IMR-90 (cell line): ENCODE results near the gene BLOC1S5. TPM values are rescaled to one million over a fixed set of nuclear protein-coding genes. Genes with fewer than 3 reads are reported as not detected.
A peak's percentile ranks its signal among the peaks of the same experiment; 100 is the strongest.

Source experiments
- ATAC-seq: fragments of 200-7000 bp; cut with Tn5 transposase; 2 replicates; pipeline ENCODE4 v1.9.1; 2020; ENCODE audit warnings: low read depth, mild to moderate bottlenecking, moderate library complexity
- BruUV-seq: library from RNA; stranded (reverse); fragments of 400-500 nt; replicated peaks from 2 replicates; lab custom pipeline; 2021; lab: Mats Ljungman, UMichigan
- CTCF ChIA-PET: fragments of 300-600 bp; formaldehyde crosslinking; extraction: SDS; loops from one replicate; lab custom pipeline; 2021; ENCODE audit warnings: antibody characterized with exemption; lab: Yijun Ruan, JAX
- POLR2A ChIA-PET: fragments of 300-600 bp; sonication (Branson Sonifier 250); formaldehyde crosslinking; loops from one replicate; lab custom pipeline; 2022; ENCODE audit warnings: antibody characterized with exemption; ENCODE audit not compliant: unreplicated experiment; lab: Charles Lee
- DNase-seq: peaks from one replicate; pipeline ENCODE4 v3.0.0; 2013
- H2AFZ ChIP-seq: replicated peaks from 2 replicates; pipeline ENCODE3; 2013; ENCODE audit warnings: low read length, mild to moderate bottlenecking; ENCODE audit not compliant: poor library complexity
- H2AK5ac ChIP-seq: 2 replicates; pipeline ENCODE4 v1.6.1; 2013; ENCODE audit warnings: low read depth, low read length, inconsistent platforms
- H2AK9ac ChIP-seq: replicated peaks from 2 replicates; pipeline ENCODE3; 2013; ENCODE audit warnings: mild to moderate bottlenecking, low read depth, low read length, moderate library complexity; ENCODE audit not compliant: poor library complexity
- H2BK120ac ChIP-seq: 2 replicates; pipeline ENCODE4 v1.6.1; 2013; ENCODE audit warnings: low read depth, low read length, inconsistent platforms
- H2BK15ac ChIP-seq: 3 replicates; pipeline ENCODE4 v1.6.1; 2013; ENCODE audit warnings: low read depth, low read length, inconsistent platforms
- H2BK20ac ChIP-seq: 2 replicates; pipeline ENCODE4 v1.6.1; 2013; ENCODE audit warnings: low read depth, mild to moderate bottlenecking, inconsistent platforms, low read length, moderate library complexity
- H2BK5ac ChIP-seq: 2 replicates; pipeline ENCODE4 v1.6.1; 2013; ENCODE audit warnings: mild to moderate bottlenecking, low read depth, low read length, inconsistent platforms; ENCODE audit not compliant: poor library complexity, severe bottlenecking
- H3K14ac ChIP-seq: replicated peaks from 2 replicates; pipeline ENCODE4 v1.6.1; 2013; ENCODE audit warnings: low read depth, low read length, inconsistent platforms
- H3K18ac ChIP-seq: 2 replicates; pipeline ENCODE4 v1.6.1; 2013; ENCODE audit warnings: low read depth, low read length, control low read depth
- H3K23ac ChIP-seq: 2 replicates; pipeline ENCODE4 v1.6.1; 2013; ENCODE audit warnings: low read depth, low read length, inconsistent platforms
- H3K27ac ChIP-seq: 2 replicates; pipeline ENCODE4 v1.5.1; 2013; ENCODE audit warnings: mild to moderate bottlenecking, control low read depth, low read length; ENCODE audit not compliant: insufficient read depth
- H3K27me3 ChIP-seq: 2 replicates; pipeline ENCODE4 v1.6.1; 2013; ENCODE audit warnings: low read length; ENCODE audit not compliant: control insufficient read depth, insufficient read depth
- H3K36me3 ChIP-seq: 2 replicates; pipeline ENCODE4 v1.6.1; 2013; ENCODE audit warnings: low read length, mixed read lengths; ENCODE audit not compliant: control insufficient read depth, insufficient read depth
- H3K4ac ChIP-seq: 2 replicates; pipeline ENCODE4 v1.6.1; 2013; ENCODE audit warnings: low read depth, low read length, inconsistent platforms
- H3K4me1 ChIP-seq: 2 replicates; pipeline ENCODE4 v1.6.1; 2013; ENCODE audit warnings: low read length, mixed read lengths; ENCODE audit not compliant: control insufficient read depth, insufficient read depth
- H3K4me2 ChIP-seq: 2 replicates; pipeline ENCODE4 v1.6.1; 2013; ENCODE audit warnings: low read depth, mild to moderate bottlenecking, control low read depth, low read length, moderate library complexity
- H3K4me3 ChIP-seq: 2 replicates; pipeline ENCODE4 v1.5.1; 2013; ENCODE audit warnings: low read depth, mild to moderate bottlenecking, control low read depth, low read length, moderate library complexity; ENCODE audit not compliant: insufficient read depth
- H3K56ac ChIP-seq: 2 replicates; pipeline ENCODE4 v1.6.1; 2013; ENCODE audit warnings: low read length, inconsistent platforms; ENCODE audit not compliant: insufficient read depth; ENCODE audit errors: extremely low read depth
- H3K79me1 ChIP-seq, 2 experiments: 2 replicates each; pipeline ENCODE4 v1.6.1; 2013; ENCODE audit warnings: low read length in 2 of 2, inconsistent platforms in 1 of 2, low read depth in 1 of 2
- H3K9ac ChIP-seq: 2 replicates; pipeline ENCODE4 v1.6.1; 2013; ENCODE audit warnings: low read depth, low read length, control low read depth
- H3K9me1 ChIP-seq: 2 replicates; pipeline ENCODE4 v1.6.1; 2013; ENCODE audit warnings: low read length, inconsistent platforms; ENCODE audit not compliant: insufficient read depth
- H3K9me3 ChIP-seq: 2 replicates; pipeline ENCODE4 v1.6.1; 2013; ENCODE audit warnings: low read length; ENCODE audit not compliant: control insufficient read depth, insufficient read depth
- H4K20me1 ChIP-seq: 2 replicates; pipeline ENCODE4 v1.6.1; 2013; ENCODE audit warnings: low read length, inconsistent platforms; ENCODE audit not compliant: insufficient read depth
- H4K5ac ChIP-seq: 2 replicates; pipeline ENCODE4 v1.6.1; 2013; ENCODE audit warnings: mild to moderate bottlenecking, low read depth, low read length, control low read depth
- H4K8ac ChIP-seq, 2 experiments: 2 replicates each; pipeline ENCODE4 v1.6.1; 2013; ENCODE audit warnings: low read depth in 2 of 2, low read length in 2 of 2, control low read depth in 1 of 2, inconsistent platforms in 1 of 2
- H4K91ac ChIP-seq: 2 replicates; pipeline ENCODE4 v1.6.1; 2013; ENCODE audit warnings: low read depth, low read length, inconsistent platforms; ENCODE audit not compliant: insufficient read depth
- CEBPB ChIP-seq: IDR thresholded peaks from 2 replicates; pipeline ENCODE4 v1.6.1; 2012; ENCODE audit warnings: low read depth, low read length, improper control_type of control experiment
- CHD1 ChIP-seq: IDR thresholded peaks from 2 replicates; pipeline ENCODE4 v1.6.1; 2012; ENCODE audit warnings: low read depth, low read length, improper control_type of control experiment
- CTCF ChIP-seq: conservative IDR thresholded peaks from 2 replicates; pipeline ENCODE4 v1.5.1; 2012; ENCODE audit warnings: mild to moderate bottlenecking, low read depth, low read length, improper control_type of control experiment
- ELK1 ChIP-seq: fragments of 150-350 bp; IDR thresholded peaks from 2 replicates; pipeline ENCODE4 v1.6.1; 2016; ENCODE audit warnings: low read depth, mild to moderate bottlenecking, low read length, moderate library complexity, borderline replicate concordance
- FOS ChIP-seq: fragments of 150-350 bp; IDR thresholded peaks from 2 replicates; pipeline ENCODE4 v1.6.1; 2016; ENCODE audit warnings: low read depth, low read length
- MAFK ChIP-seq: IDR thresholded peaks from 2 replicates; pipeline ENCODE4 v1.6.1; 2012; ENCODE audit warnings: low read depth, low read length, improper control_type of control experiment
- MXI1 ChIP-seq: IDR thresholded peaks from 2 replicates; pipeline ENCODE4 v1.6.1; 2012; ENCODE audit warnings: low read depth, mild to moderate bottlenecking, low read length, moderate library complexity, borderline replicate concordance
- POLR2A ChIP-seq: IDR thresholded peaks from 2 replicates; pipeline ENCODE4 v1.6.1; 2012; ENCODE audit warnings: mild to moderate bottlenecking, low read depth, low read length
- USF2 ChIP-seq: fragments of 150-350 bp; IDR thresholded peaks from 2 replicates; pipeline ENCODE4 v1.6.1; 2017; ENCODE audit warnings: mild to moderate bottlenecking, antibody characterized with exemption, low read length, low read depth
- WGBS, 2 experiments: methylation state at CpG; one replicate each; pipeline versions ENCODE4 v1.1.5 to v1.1.7; 2013; ENCODE audit warnings: missing lambda C conversion rate in 2 of 2; ENCODE audit not compliant: insufficient read length in 1 of 2; ENCODE audit errors: extremely low coverage in 2 of 2; 5-methylcytosine and 5-hydroxymethylcytosine counted together
- dilution Hi-C: fragments of 300-500 bp; cut with HindIII; formaldehyde crosslinking; loops from one replicate; pipeline ENCODE4 v1.14.3; 2018; ENCODE audit warnings: low sequenced_read_pairs; ENCODE audit not compliant: unreplicated experiment
- in situ Hi-C: fragments of 300-500 bp; cut with MboI; formaldehyde crosslinking; loops from 3 replicates; pipeline ENCODE4 v1.14.3; 2019; ENCODE audit warnings: low sequenced_read_pairs, inconsistent platforms, mixed read lengths
- intact Hi-C: fragments of 100-400 bp; cut with micrococcal nuclease; formaldehyde crosslinking; loops from 2 replicates; pipeline ENCODE4 v1.10.0; 2022
- polyA plus RNA-seq, 3 experiments: library from polyadenylated mRNA; depleted of rRNA; stranded (reverse); fragments of >200 nt; gene quantifications; 2 replicates each; pipeline ENCODE4 v1.2.3, GENCODE V29; 2012; ENCODE audit warnings: low replicate concordance in 1 of 3
- total RNA-seq: library from RNA; depleted of rRNA; stranded (reverse); fragments of >200 nt; gene quantifications from 2 replicates; pipeline ENCODE4 v1.2.3, GENCODE V29; 2012

Gene BLOC1S5
- total and polyA plus RNA-seq, 2 of the 4 experiments (the other 2 are of a cell fraction): 4.8 to 17.2 TPM

- H3K9me1 ChIP-seq: 0 out of 2 replicates have a peak, but pooled peaks cover 6% of the 10 kb centered on the region
- in situ Hi-C loops: no loop called here
- no peak overlapping the region for H3K4me3 ChIP-seq
- peak overlapping the region; percentile 56; the same call in 1 of the 2 replicates for H4K91ac ChIP-seq
- H3K23ac ChIP-seq: no peak overlapping the region
- H3K4ac ChIP-seq: peak overlapping the region; percentile 53
- H4K5ac ChIP-seq: no peak overlapping the region
- no peak overlapping the region for H3K9ac ChIP-seq
- no peak overlapping the region for H3K18ac ChIP-seq
- peak overlapping the region; percentile 71; the same call in 2 of the 3 replicates for H2BK15ac ChIP-seq
- no peaks in the 10 kb centered on the region for H3K79me1 ChIP-seq
- intact Hi-C loops: no loop called here
- H2BK5ac ChIP-seq: no peak overlapping the region
- H2AK5ac ChIP-seq: peak overlapping the region; percentile 49; the same call in 1 of the 2 replicates
- no peaks in the 10 kb centered on the region for H4K20me1 ChIP-seq
- POLR2A ChIA-PET: no interaction called here
- H3K4me1 ChIP-seq: peaks cover 14% of the 10 kb centered on the region
- no peak overlapping the region for H4K8ac ChIP-seq
- dilution Hi-C loops: no loop called here
- H2AFZ ChIP-seq: no peak overlapping the region
- no TSS peak for BruUV-seq
- H2AK9ac ChIP-seq: no peak overlapping the region
- H3K27me3 ChIP-seq: no peaks in the 10 kb centered on the region
- H3K9me3 ChIP-seq: no peaks in the 10 kb centered on the region
- TF ChIP-seq USF2: no peak
- no peak for TF ChIP-seq POLR2A
- TF ChIP-seq MAFK: no peak
- no peak for TF ChIP-seq FOS
- no peak for TF ChIP-seq MXI1
- TF ChIP-seq CTCF: no peak
- no peak for TF ChIP-seq CEBPB
- no peak for TF ChIP-seq ELK1
- no peak for TF ChIP-seq CHD1
- peak overlapping the region; percentile 62 for H2BK20ac ChIP-seq
- no peak overlapping the region for H3K14ac ChIP-seq
- no peak overlapping the region for H3K4me2 ChIP-seq
- CTCF ChIA-PET: no interaction called here
- H3K27ac ChIP-seq: no peak overlapping the region
- peak overlapping the region; percentile 44 for H2BK120ac ChIP-seq
- WGBS, 2 experiments: no CpG with 5 or more reads among the region's 1 CpG
- no peak for ATAC-seq
- DNase-seq: no peak
- no peak overlapping the region for H3K56ac ChIP-seq
- no peaks in the 10 kb centered on the region for H3K36me3 ChIP-seq
Observed at GRCh38 chr6:8110725-8111124, 46.5 kb upstream of the BLOC1S5 start.
